GM12892 (cell line): ENCODE results near the gene ZGRF1.

Experiments
- POLR2A ChIP-seq: IDR thresholded peaks from 2 replicates; pipeline ENCODE4 v1.6.1; 2011; ENCODE audit warnings: low read depth, low read length, control low read depth
- POLR2AphosphoS5 ChIP-seq: IDR thresholded peaks from 2 replicates; pipeline ENCODE4 v1.6.1; 2011; ENCODE audit warnings: low read depth, low read length, control low read depth

GRCh38 chr4:112592717-112593116, 44.0 kb downstream of the ZGRF1 start:
- no peak for TF ChIP-seq POLR2A
- no peak for TF ChIP-seq POLR2AphosphoS5
